ENCODE results near the gene LMBRD2.

DNA sequence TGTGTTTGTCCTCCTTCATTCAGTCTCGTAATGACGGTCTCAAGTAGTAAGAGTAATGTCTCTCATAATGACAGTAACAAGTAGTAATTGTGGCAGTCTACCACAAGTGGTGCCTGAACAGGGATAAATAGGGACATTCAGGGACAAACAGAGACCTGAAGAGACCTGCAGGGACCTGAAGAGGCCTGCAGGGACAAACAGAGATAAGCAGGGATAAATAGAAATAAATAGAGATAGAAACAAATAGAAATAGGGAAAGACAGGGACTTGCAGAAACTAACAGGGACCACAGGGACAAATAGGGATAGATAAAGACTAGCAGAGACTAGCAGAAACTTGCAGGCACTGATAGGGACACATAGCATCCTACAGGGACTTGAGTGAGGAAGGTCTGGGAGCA lies 92.9 kb downstream of the LMBRD2 start:
- TF ChIP-seq, protein P1, sequence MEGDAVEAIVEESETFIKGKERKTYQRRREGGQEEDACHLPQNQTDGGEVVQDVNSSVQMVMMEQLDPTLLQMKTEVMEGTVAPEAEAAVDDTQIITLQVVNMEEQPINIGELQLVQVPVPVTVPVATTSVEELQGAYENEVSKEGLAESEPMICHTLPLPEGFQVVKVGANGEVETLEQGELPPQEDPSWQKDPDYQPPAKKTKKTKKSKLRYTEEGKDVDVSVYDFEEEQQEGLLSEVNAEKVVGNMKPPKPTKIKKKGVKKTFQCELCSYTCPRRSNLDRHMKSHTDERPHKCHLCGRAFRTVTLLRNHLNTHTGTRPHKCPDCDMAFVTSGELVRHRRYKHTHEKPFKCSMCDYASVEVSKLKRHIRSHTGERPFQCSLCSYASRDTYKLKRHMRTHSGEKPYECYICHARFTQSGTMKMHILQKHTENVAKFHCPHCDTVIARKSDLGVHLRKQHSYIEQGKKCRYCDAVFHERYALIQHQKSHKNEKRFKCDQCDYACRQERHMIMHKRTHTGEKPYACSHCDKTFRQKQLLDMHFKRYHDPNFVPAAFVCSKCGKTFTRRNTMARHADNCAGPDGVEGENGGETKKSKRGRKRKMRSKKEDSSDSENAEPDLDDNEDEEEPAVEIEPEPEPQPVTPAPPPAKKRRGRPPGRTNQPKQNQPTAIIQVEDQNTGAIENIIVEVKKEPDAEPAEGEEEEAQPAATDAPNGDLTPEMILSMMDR (IDR thresholded peaks at IDR 0.05) = no peak
- TF ChIP-seq EZH2 (IDR thresholded peaks at IDR 0.05; ENCODE audit: borderline replicate concordance, insufficient read depth, low read depth, low read length, poor library complexity, severe bottlenecking) = no peak

All from B cell (primary cell).